Right ventricle myocardium inferior (tissue), 1 donor: ENCODE data around the gene NTM. TPM values are rescaled to one million over a fixed set of nuclear protein-coding genes. Genes with fewer than 3 reads are reported as not detected.

ENCODE experiments used
- ATAC-seq: fragments of 200-7000 bp; cut with Tn5 transposase; one replicate; pipeline ENCODE4 v1.9.1; 2020; ENCODE audit warnings: mild to moderate bottlenecking, moderate library complexity
- DNase-seq: peaks from one replicate; pipeline ENCODE4 v3.0.0; 2021; ENCODE audit errors: missing footprints
- intact Hi-C: fragments of 100-400 bp; cut with DNase I; formaldehyde crosslinking; loops from one replicate; pipeline ENCODE4 v1.11.0; 2022
- total RNA-seq: library from RNA; stranded (reverse); fragmentation: NEBNext Ultra II Directional; extraction: Animal tissue kit (Norgen Biotek cat#: 25700); gene quantifications from one replicate; pipeline ENCODE4 v1.2.1, GENCODE V29; 2021
- donor health status: DM: no; HTN: yes; CAD: no; lungs with severe emphysema.

NTM gene
- total RNA-seq, 1 donor from 2014 or later: 2.9 TPM

- DNase-seq: no peak
- no peak for ATAC-seq
- intact Hi-C loops: no loop called here
Measured at GRCh38 chr11:131601586-131601985, 231.2 kb downstream of the NTM start.

- ATAC-seq (no peak), DNase-seq (no peak)
- intact Hi-C loops: no loop called here
Measured at GRCh38 chr11:131602431-131602830, 232.0 kb downstream of the NTM start.

- intact Hi-C loops: no loop called here
- DNase-seq (no peak), ATAC-seq (no peak)
Measured at GRCh38 chr11:131606811-131607335, 236.5 kb downstream of the NTM start.

- ATAC-seq (no peak), DNase-seq (no peak)
- intact Hi-C loops: no loop called here
Measured at GRCh38 chr11:131609337-131609736, 238.9 kb downstream of the NTM start.

- ATAC-seq (no peak), DNase-seq (no peak)
- intact Hi-C loops: no loop called here
Measured at GRCh38 chr11:131609921-131610320, 239.5 kb downstream of the NTM start.

GRCh38 chr11:131611322-131611721, 240.9 kb downstream of the NTM start:
- intact Hi-C loops: no loop called here

GRCh38 chr11:131612533-131612932, 242.1 kb downstream of the NTM start:
- intact Hi-C loops: no loop called here
- peak; percentile 87 for ATAC-seq
- DNase-seq: no peak

More at GRCh38 chr11:131611322-131611721, 240.9 kb downstream of the NTM start:
- ATAC-seq (no peak), DNase-seq (no peak)

- intact Hi-C loops: no loop called here
- DNase-seq (no peak), ATAC-seq (no peak)
Measured at GRCh38 chr11:131614631-131615030, 244.2 kb downstream of the NTM start.

GRCh38 chr11:131615611-131616010, 245.2 kb downstream of the NTM start:
- ATAC-seq (no peak), DNase-seq (no peak)
- intact Hi-C loops: no loop called here

- intact Hi-C loops: no loop called here
- DNase-seq (no peak), ATAC-seq (no peak)
Measured at GRCh38 chr11:131616481-131617140, 246.2 kb downstream of the NTM start.

- ATAC-seq: no peak
- intact Hi-C loops: no loop called here
- no peak for DNase-seq
Measured at GRCh38 chr11:131618201-131618600, 247.8 kb downstream of the NTM start.

- ATAC-seq (no peak), DNase-seq (no peak)
- intact Hi-C loops: no loop called here
Measured at GRCh38 chr11:131622193-131622592, 251.8 kb downstream of the NTM start.

- intact Hi-C loops: no loop called here
- DNase-seq (no peak), ATAC-seq (no peak)
Measured at GRCh38 chr11:131624531-131624930, 254.1 kb downstream of the NTM start.

GRCh38 chr11:131626788-131627187, 256.4 kb downstream of the NTM start:
- intact Hi-C loops: no loop called here
- ATAC-seq: no peak
- no peak for DNase-seq

- ATAC-seq (no peak), DNase-seq (no peak)
- intact Hi-C loops: no loop called here
Measured at GRCh38 chr11:131628739-131629138, 258.3 kb downstream of the NTM start.

- ATAC-seq (no peak), DNase-seq (no peak)
- intact Hi-C loops: no loop called here
Measured at GRCh38 chr11:131629925-131630540, 259.6 kb downstream of the NTM start.

GRCh38 chr11:131632971-131633370, 262.6 kb downstream of the NTM start:
- intact Hi-C loops: no loop called here
- ATAC-seq: no peak
- no peak for DNase-seq

GRCh38 chr11:131633921-131634715, 263.7 kb downstream of the NTM start:
- DNase-seq (no peak), ATAC-seq (no peak)
- intact Hi-C loops: no loop called here

- intact Hi-C loops: no loop called here
- ATAC-seq (no peak), DNase-seq (no peak)
Measured at GRCh38 chr11:131637469-131638175, 267.2 kb downstream of the NTM start.
